Neural progenitor cell (in vitro differentiated cells): ENCODE results near the gene THUMPD2.

Experiments used
- CTCF ChIP-seq: fragments of 200-600 bp; sonication (generic); IDR thresholded peaks from 2 replicates; pipeline ENCODE4 v1.5.1; 2017; ENCODE audit warnings: antibody characterized with exemption, mild to moderate bottlenecking
- EZH2phosphoT487 ChIP-seq: fragments of 200-600 bp; sonication (generic); IDR thresholded peaks from 2 replicates; pipeline ENCODE4 v1.6.1; 2017; ENCODE audit warnings: antibody characterized with exemption

GRCh38 chr2:39688181-39688580 lies 90.9 kb downstream of the THUMPD2 start:
- TF ChIP-seq CTCF (no peak), EZH2phosphoT487 (no peak)
